HG02973 (cell line): ENCODE measurements around the gene DYRK1B.
"Not testable (repeated sequence)": the region's sequence is repeated elsewhere in the genome, so short reads cannot be mapped to it uniquely, and the experiment has no call there.

Source experiments
- ATAC-seq: cut with Tn5 transposase; IDR thresholded peaks from one replicate; pipeline ENCODE4 v1.9.1; 2021; ENCODE audit warnings: moderate library complexity; ENCODE audit not compliant: unreplicated experiment

The DYRK1B gene

GRCh38 chr19:39814111-39814510, 19.9 kb downstream of the DYRK1B start:
- ATAC-seq, result not testable (repeated sequence)

- no peak for ATAC-seq
Measured at GRCh38 chr19:39813264-39813993, 20.5 kb downstream of the DYRK1B start.

- ATAC-seq, result no peak
Measured at GRCh38 chr19:39811064-39811463, 22.9 kb downstream of the DYRK1B start.

GRCh38 chr19:39810424-39810823, 23.5 kb downstream of the DYRK1B start:
- ATAC-seq, result no peak

GRCh38 chr19:39809368-39809767, 24.6 kb downstream of the DYRK1B start:
- ATAC-seq, result no peak

- not testable (repeated sequence) for ATAC-seq
Measured at GRCh38 chr19:39808688-39809087, 25.3 kb downstream of the DYRK1B start.

GRCh38 chr19:39807846-39808364, 26.1 kb downstream of the DYRK1B start:
- ATAC-seq, result no peak

- no peak for ATAC-seq
Measured at GRCh38 chr19:39805104-39805503, 28.9 kb downstream of the DYRK1B start.

GRCh38 chr19:39802958-39803357, 31.0 kb downstream of the DYRK1B start:
- no peak for ATAC-seq

- no peak for ATAC-seq
Measured at GRCh38 chr19:39797083-39797482, 36.9 kb downstream of the DYRK1B start.

- ATAC-seq, result no peak
Measured at GRCh38 chr19:39796000-39796498, 37.9 kb downstream of the DYRK1B start.

- ATAC-seq, result no peak
Measured at GRCh38 chr19:39795001-39795400, 39.0 kb downstream of the DYRK1B start.

- peak; percentile 59 for ATAC-seq
Measured at GRCh38 chr19:39792999-39793546, 40.9 kb downstream of the DYRK1B start.

GRCh38 chr19:39788244-39788643, 45.7 kb downstream of the DYRK1B start:
- no peak for ATAC-seq

- ATAC-seq, result no peak
Measured at GRCh38 chr19:39780894-39781293, 53.1 kb downstream of the DYRK1B start.

- ATAC-seq, result no peak
Measured at GRCh38 chr19:39778763-39779162, 55.2 kb downstream of the DYRK1B start, which contains the start of gene LEUTX. LEUTX (plus strand) TSS chr19:39778854; CDS start chr19:39778921, 67 bp downstream.
